BJ (cell line): ENCODE data around the gene FAM174A. TPM values are rescaled to one million over a fixed set of nuclear protein-coding genes. Genes with fewer than 3 reads are reported as not detected.

ENCODE experiments used
- CTCF ChIA-PET: fragments of 350-600 bp; formaldehyde crosslinking; extraction: SDS; loops from one replicate; lab custom pipeline; 2021; ENCODE audit warnings: antibody characterized with exemption, inconsistent platforms; lab: Yijun Ruan, JAX
- POLR2A ChIA-PET: fragments of 300-600 bp; sonication (Branson Sonifier 250); formaldehyde crosslinking; extraction: SDS; loops from one replicate; lab custom pipeline; 2021; ENCODE audit warnings: antibody characterized with exemption; lab: Charles Lee
- DNase-seq: peaks from one replicate; pipeline ENCODE4 v3.0.0-alpha.2; 2011; ENCODE audit warnings: low read depth
- H3K27me3 ChIP-seq: 2 replicates; pipeline ENCODE4 v1.6.0; 2011; ENCODE audit warnings: low read length; ENCODE audit not compliant: control insufficient read depth, insufficient read depth
- H3K36me3 ChIP-seq: 2 replicates; pipeline ENCODE4 v1.5.1; 2011; ENCODE audit warnings: low read length; ENCODE audit not compliant: control insufficient read depth, insufficient read depth
- H3K4me3 ChIP-seq: 2 replicates; pipeline ENCODE4 v1.5.1; 2011; ENCODE audit warnings: low read depth, mild to moderate bottlenecking, control low read depth, low read length
- CTCF ChIP-seq: IDR thresholded peaks from 2 replicates; pipeline ENCODE4 v1.5.1; 2011; ENCODE audit warnings: low read depth, mild to moderate bottlenecking, control low read depth, inconsistent platforms, low read length, moderate library complexity; ENCODE audit not compliant: insufficient read depth
- polyA plus RNA-seq: library from polyadenylated mRNA; depleted of rRNA; stranded (reverse); fragments of >200 nt; gene quantifications from 2 replicates; pipeline ENCODE4 v1.2.3, GENCODE V29; 2011

Gene FAM174A
- polyA plus RNA-seq, 1 experiment = 7.9 TPM

- no peaks in the 10 kb centered on the region for H3K27me3 ChIP-seq
- POLR2A ChIA-PET = no interaction called here
- H3K36me3 ChIP-seq = no peaks in the 10 kb centered on the region
- DNase-seq = no peak
- no peak overlapping the region for H3K4me3 ChIP-seq
- no peak for TF ChIP-seq CTCF
- CTCF ChIA-PET = no interaction called here
Measured at GRCh38 chr5:100537946-100538345, 2.8 kb downstream of the FAM174A start.

- no peak for DNase-seq
- Histone ChIP-seq H3K4me3 (no peak overlapping the region), H3K36me3 (no peaks in the 10 kb centered on the region), H3K27me3 (no peaks in the 10 kb centered on the region)
- no peak for TF ChIP-seq CTCF
- POLR2A ChIA-PET = no interaction called here
- CTCF ChIA-PET = no interaction called here
Measured at GRCh38 chr5:100539519-100539918, 4.3 kb downstream of the FAM174A start.

DNA sequence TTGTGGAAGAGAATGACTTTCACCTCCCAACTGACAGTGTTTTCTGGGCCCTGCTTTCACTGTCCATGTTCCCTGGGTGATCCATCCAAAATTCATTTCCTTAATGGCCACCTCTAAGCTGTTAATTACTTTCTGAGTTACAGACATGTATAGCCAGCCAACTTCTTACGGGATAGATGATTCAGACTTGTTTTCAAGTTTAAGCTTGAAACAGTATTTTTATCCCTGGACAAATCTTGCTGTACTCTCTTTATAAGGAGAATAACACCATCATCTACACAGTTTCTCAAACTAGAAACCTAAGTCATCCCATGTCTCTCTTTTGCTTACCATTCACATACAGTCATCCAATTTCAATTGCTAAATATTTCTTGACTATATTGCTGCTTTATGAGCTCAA lies 6.9 kb downstream of the FAM174A start:
- POLR2A ChIA-PET = no interaction called here
- CTCF ChIA-PET = no interaction called here
- DNase-seq = no peak
- H3K4me3 ChIP-seq = no peak overlapping the region
- no peaks in the 10 kb centered on the region for H3K27me3 ChIP-seq
- no peak for TF ChIP-seq CTCF
- no peaks in the 10 kb centered on the region for H3K36me3 ChIP-seq

DNA sequence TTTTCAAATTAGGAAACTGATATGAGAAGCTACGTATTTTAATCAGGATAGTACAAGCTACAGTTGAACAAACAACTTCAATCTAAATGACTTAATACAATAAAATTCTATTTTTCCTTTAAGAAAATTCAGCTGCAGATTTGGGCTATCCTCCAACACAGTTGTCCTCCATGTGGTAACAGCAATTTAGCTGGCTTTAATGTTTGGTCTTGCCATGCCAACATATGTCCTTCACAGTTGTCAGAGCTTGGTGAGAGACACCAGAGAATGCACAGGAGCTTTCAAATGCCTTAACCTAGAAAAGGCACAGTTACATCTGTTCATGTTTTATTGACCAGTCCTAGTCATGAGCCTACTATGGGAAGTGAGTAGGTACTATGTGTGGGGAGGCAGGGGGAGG lies 10.8 kb downstream of the FAM174A start:
- Histone ChIP-seq H3K4me3 (no peak overlapping the region), H3K27me3 (no peaks in the 10 kb centered on the region), H3K36me3 (no peaks in the 10 kb centered on the region)
- TF ChIP-seq CTCF = no peak
- CTCF ChIA-PET = no interaction called here
- DNase-seq = no peak
- POLR2A ChIA-PET = no interaction called here

DNA sequence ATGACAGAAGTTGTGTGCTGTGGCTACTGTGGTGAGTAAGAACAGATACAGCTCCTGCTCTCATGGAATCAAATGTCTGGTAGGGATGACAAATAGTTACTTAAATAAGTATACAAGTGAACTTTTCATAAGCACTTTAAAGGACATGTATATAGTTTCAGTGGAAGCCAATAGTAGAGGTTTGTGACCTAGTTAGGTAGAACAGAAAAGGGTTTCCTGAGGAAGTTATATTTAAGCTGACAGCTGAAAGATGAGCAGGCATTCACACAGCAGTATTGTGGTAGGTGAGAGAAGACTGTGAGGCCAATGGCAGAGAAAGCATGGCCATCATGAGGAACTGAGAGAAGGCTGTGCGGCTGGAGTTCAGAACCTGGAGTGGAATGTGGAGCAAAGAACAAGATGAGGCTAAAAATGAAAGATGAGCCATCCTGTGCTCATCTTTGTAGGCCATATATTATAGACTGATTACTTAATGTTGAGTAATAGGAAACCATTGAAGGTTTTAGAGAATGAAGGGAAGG lies 15.4 kb downstream of the FAM174A start:
- CTCF ChIA-PET = no interaction called here
- TF ChIP-seq CTCF = no peak
- no peak for DNase-seq
- Histone ChIP-seq H3K36me3 (peaks cover 1% of the 10 kb centered on the region; the same call in 1 of the 2 replicates), H3K27me3 (no peaks in the 10 kb centered on the region), H3K4me3 (no peak overlapping the region)
- POLR2A ChIA-PET = no interaction called here
